Mesothelial cell of epicardium (in vitro differentiated cells): Measurements from ENCODE around the gene FAM107B. TPM values are rescaled to one million over a fixed set of nuclear protein-coding genes. Genes with fewer than 3 reads are reported as not detected.

Experiments
- DNase-seq, 2 experiments: peaks; one replicate each; pipeline ENCODE4 v3.0.0; 2021; ENCODE audit warnings: low spot score in 2 of 2; ENCODE audit not compliant: unreplicated experiment in 2 of 2
- H3K27ac Mint-ChIP-seq: 2 replicates; pipeline ENCODE4 v1.8.0; 2021; ENCODE audit warnings: mixed read lengths
- H3K27me3 Mint-ChIP-seq: 2 replicates; pipeline ENCODE4 v1.8.0; 2021; ENCODE audit warnings: low read depth, mixed read lengths
- H3K36me3 Mint-ChIP-seq: 2 replicates; pipeline ENCODE4 v1.8.0; 2021; ENCODE audit warnings: mixed read lengths
- H3K4me1 Mint-ChIP-seq: 2 replicates; pipeline ENCODE4 v1.8.0; 2021; ENCODE audit warnings: mixed read lengths
- H3K4me3 Mint-ChIP-seq: 2 replicates; pipeline ENCODE4 v1.8.0; 2021; ENCODE audit warnings: mild to moderate bottlenecking, moderate library complexity, mixed read lengths
- H3K9me3 Mint-ChIP-seq: 2 replicates; pipeline ENCODE4 v1.8.0; 2021; ENCODE audit warnings: mixed read lengths
- CTCF ChIP-seq: fragments of 200-600 bp; sonication (generic); IDR thresholded peaks from one replicate; pipeline ENCODE4 v1.5.0; 2021; ENCODE audit warnings: antibody characterized with exemption; ENCODE audit not compliant: unreplicated experiment
- total RNA-seq: library from RNA; stranded (reverse); gene quantifications from 3 replicates; pipeline ENCODE4 v1.2.1, GENCODE V29; 2021

The FAM107B gene
- total RNA-seq, 1 donor from 2014 or later: 23.5 TPM

- no peak for DNase-seq
- no peaks in the 10 kb centered on the region for H3K36me3 Mint-ChIP-seq
- H3K9me3 Mint-ChIP-seq: no peaks in the 10 kb centered on the region
- H3K4me1 Mint-ChIP-seq: no peaks in the 10 kb centered on the region
- H3K27ac Mint-ChIP-seq: no peak overlapping the region
- no peak overlapping the region for H3K4me3 Mint-ChIP-seq
- no peak for TF ChIP-seq CTCF
- no peaks in the 10 kb centered on the region for H3K27me3 Mint-ChIP-seq
Measured at GRCh38 chr10:14625765-14626525, 148.8 kb downstream of the FAM107B start.

GRCh38 chr10:14625192-14625631 lies 149.5 kb downstream of the FAM107B start:
- Mint-ChIP-seq H3K4me1 (no peaks in the 10 kb centered on the region), H3K36me3 (no peaks in the 10 kb centered on the region), H3K27me3 (no peaks in the 10 kb centered on the region), H3K9me3 (no peaks in the 10 kb centered on the region), H3K4me3 (no peak overlapping the region), H3K27ac (no peak overlapping the region)
- TF ChIP-seq CTCF: no peak
- no peak for DNase-seq

GRCh38 chr10:14624600-14624999 lies 150.1 kb downstream of the FAM107B start:
- no peak for TF ChIP-seq CTCF
- Mint-ChIP-seq H3K27ac (no peak overlapping the region), H3K4me1 (no peaks in the 10 kb centered on the region), H3K9me3 (no peaks in the 10 kb centered on the region), H3K27me3 (no peaks in the 10 kb centered on the region), H3K4me3 (no peak overlapping the region), H3K36me3 (no peaks in the 10 kb centered on the region)
- DNase-seq: no peak

- no peaks in the 10 kb centered on the region for H3K27me3 Mint-ChIP-seq
- DNase-seq: no peak
- no peak overlapping the region for H3K4me3 Mint-ChIP-seq
- H3K9me3 Mint-ChIP-seq: no peaks in the 10 kb centered on the region
- no peak overlapping the region for H3K27ac Mint-ChIP-seq
- H3K4me1 Mint-ChIP-seq: no peaks in the 10 kb centered on the region
- H3K36me3 Mint-ChIP-seq: no peaks in the 10 kb centered on the region
- TF ChIP-seq CTCF: no peak
Measured at GRCh38 chr10:14623931-14624330, 150.8 kb downstream of the FAM107B start.

- no peak for DNase-seq
- Mint-ChIP-seq H3K9me3 (no peaks in the 10 kb centered on the region), H3K27me3 (no peaks in the 10 kb centered on the region), H3K4me3 (no peak overlapping the region), H3K4me1 (peaks cover 7% of the 10 kb centered on the region), H3K36me3 (no peaks in the 10 kb centered on the region), H3K27ac (no peak overlapping the region)
- no peak for TF ChIP-seq CTCF
Measured at GRCh38 chr10:14621037-14621436, 153.7 kb downstream of the FAM107B start.
